Thyroid gland (tissue), 4 donors: Measurements from ENCODE around the gene RAB43.

Source experiments
- POLR2A ChIP-seq, 2 donors: fragments of 450-650 bp; IDR thresholded peaks; one replicate each; pipeline ENCODE4 v1.6.1; 2017; ENCODE audit warnings: antibody characterized with exemption in 2 of 2, mild to moderate bottlenecking in 2 of 2, moderate library complexity in 1 of 2
- TF ChIP-seq, protein P1 (sequence below), 6 experiments: fragments of 200-600 bp in 3 of 6; fragments of 450-650 bp in 3 of 6; sonication (generic) in 3 of 6; IDR thresholded peaks; one replicate each; pipeline ENCODE4 v1.5.1; 2016 to 2019; ENCODE audit warnings: antibody characterized with exemption in 6 of 6, mild to moderate bottlenecking in 2 of 6, inconsistent platforms in 1 of 6, moderate library complexity in 1 of 6

DNA sequence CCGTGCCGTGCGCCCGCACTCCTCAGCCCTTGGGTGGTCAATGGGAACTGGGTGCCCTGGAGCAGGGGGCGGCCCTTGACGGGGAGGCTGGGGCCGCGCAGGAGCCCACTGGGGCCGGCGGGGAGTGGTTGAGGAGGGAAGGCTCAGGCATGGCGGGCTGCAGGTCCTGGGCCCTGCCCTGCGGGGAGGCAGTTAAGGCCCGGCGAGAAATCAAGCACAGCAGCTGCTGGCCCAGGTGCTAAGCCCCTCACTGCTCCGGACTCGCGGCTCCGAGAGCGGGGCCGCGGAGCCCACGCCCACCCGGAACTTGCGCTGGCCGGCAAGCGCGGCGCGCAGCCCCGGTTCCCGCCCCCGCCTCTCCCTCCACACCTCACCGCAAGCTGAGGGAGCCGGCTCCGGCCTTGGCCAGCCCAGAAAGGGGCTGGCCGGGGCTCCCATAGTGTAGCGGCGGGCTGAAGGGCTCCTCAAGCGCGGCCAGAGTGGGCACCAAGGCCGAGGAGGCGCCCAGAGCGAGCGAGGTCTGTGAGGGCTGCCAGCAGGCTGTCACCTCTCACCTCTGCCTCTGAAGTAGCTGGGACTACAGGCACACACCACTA is 53.2 kb downstream of the RAB43 start:
- no peak for TF ChIP-seq POLR2A (IDR thresholded peaks at IDR 0.05)
- TF ChIP-seq, protein P1, sequence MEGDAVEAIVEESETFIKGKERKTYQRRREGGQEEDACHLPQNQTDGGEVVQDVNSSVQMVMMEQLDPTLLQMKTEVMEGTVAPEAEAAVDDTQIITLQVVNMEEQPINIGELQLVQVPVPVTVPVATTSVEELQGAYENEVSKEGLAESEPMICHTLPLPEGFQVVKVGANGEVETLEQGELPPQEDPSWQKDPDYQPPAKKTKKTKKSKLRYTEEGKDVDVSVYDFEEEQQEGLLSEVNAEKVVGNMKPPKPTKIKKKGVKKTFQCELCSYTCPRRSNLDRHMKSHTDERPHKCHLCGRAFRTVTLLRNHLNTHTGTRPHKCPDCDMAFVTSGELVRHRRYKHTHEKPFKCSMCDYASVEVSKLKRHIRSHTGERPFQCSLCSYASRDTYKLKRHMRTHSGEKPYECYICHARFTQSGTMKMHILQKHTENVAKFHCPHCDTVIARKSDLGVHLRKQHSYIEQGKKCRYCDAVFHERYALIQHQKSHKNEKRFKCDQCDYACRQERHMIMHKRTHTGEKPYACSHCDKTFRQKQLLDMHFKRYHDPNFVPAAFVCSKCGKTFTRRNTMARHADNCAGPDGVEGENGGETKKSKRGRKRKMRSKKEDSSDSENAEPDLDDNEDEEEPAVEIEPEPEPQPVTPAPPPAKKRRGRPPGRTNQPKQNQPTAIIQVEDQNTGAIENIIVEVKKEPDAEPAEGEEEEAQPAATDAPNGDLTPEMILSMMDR (IDR thresholded peaks at IDR 0.05), result no peak
